ENCODE measurements around the gene GALNT18.

Gene GALNT18

GRCh38 chr11:11621573-11622339, at the start of gene GALNT18:
TSS of gene GALNT18 (minus strand) at chr11:11622005.
- no peak for TF ChIP-seq ZNF274 (IDR thresholded peaks at IDR 0.05; ENCODE audit: low read depth, low read length)
- H3K4me3 ChIP-seq (ENCODE audit: low read length), result peak within 1 kb of the TSS; percentile 69; the same call in 1 of the 2 replicates

DNA sequence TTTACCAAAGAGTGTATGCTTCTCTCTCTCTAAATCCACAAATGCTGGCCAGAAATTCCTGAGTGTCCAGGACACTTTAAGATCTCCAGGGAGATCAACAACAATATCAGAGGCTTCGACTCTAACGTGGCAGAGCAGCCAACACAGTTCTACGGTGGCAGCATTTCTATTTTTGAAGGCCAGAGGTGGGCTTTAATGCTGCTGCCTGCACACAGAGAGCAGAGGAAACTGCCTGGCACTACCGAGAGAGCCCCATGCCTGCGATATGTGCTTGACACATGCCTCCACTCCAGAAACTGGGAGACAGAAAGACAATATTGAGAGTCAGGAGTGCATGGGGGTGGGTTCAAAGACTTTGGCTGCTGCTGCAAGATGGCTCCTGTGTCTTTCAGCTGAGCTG, 48.8 kb upstream of the GALNT18 start:
- TF ChIP-seq ZNF274 (IDR thresholded peaks at IDR 0.05; ENCODE audit: low read depth, low read length), result no peak

DNA sequence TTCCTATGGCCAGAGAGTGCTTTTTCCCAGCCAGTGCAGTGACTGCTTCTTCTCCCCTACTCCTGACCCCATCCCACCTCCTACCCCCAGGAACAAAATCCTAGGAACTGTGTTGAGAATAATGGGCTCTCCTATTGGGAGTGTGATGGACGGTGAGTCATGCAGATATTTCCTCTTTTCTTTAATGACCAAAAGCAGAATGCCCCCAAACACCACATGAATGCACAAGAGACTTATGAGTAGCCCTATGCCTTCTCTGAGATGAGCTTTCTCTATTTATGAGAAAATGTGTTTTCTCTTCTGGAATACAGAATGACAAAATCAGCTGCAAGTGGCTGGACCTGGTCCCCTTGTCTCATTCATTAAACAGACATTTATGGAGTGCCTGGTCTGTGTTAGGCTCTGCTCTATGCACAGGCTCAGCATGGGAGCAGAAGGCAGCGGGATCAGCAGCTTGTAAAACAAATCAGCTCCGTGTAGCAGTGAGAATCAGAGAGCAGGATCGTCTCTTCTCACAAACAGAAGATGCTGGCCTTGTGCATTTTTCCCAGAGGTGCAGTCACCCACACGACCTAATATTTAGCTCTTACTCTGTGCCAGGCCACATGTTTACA, 47.5 kb upstream of the GALNT18 start:
- no peak overlapping the region for H3K4me3 ChIP-seq (ENCODE audit: low read length)
- no peak for TF ChIP-seq ZNF274 (IDR thresholded peaks at IDR 0.05; ENCODE audit: low read depth, low read length)

More for the DNA sequence above, 48.8 kb upstream of the GALNT18 start:
- H3K4me3 ChIP-seq (ENCODE audit: low read length), result no peak overlapping the region

DNA sequence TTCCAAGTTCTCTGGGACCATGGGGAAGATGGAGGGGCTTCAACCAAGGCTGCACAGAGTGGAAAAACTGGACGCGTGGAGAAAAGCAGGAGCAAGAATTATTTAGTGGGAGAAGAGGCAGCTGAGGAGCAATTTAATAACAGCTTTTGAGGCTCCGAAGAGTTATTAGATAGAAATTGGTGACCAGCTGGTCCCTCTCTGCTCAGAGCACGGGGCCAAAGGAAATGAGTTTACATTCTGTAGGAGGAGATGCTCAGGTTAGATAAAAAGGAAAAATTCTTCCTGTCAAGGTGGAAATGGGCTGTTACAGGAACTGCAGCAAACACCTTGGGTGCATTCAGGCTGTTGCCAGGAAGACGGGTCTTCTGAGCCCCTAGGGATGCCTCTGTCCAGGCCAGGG, 47.0 kb upstream of the GALNT18 start:
- no peak overlapping the region for H3K4me3 ChIP-seq (ENCODE audit: low read length)
- no peak for TF ChIP-seq ZNF274 (IDR thresholded peaks at IDR 0.05; ENCODE audit: low read depth, low read length)

- no peak overlapping the region for H3K4me3 ChIP-seq (ENCODE audit: low read length)
- no peak for TF ChIP-seq ZNF274 (IDR thresholded peaks at IDR 0.05; ENCODE audit: low read depth, low read length)
These were observed 46.5 kb upstream of the GALNT18 start for GRCh38 chr11:11668274-11668673.

DNA sequence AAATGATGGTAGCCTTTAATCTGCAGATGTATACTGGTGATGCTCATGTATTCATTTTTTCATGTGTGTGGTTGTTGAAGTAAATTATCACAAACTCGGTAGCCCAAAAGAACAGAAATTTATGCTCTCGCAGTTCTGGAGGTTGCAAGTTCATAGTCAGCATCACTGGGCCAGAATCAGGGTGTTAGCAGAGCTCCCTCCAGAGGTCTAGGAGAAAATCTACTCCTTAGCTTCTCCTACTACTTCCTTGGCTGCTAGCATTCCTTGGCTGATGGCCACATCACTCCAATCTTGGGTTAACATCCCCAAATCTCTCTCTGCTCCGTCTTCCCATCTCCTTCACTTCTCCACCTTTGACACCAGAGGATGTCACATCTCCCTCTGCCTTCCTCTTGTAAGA, 45.3 kb upstream of the GALNT18 start:
- no peak for TF ChIP-seq ZNF274 (IDR thresholded peaks at IDR 0.05; ENCODE audit: low read depth, low read length)

GRCh38 chr11:11665407-11665806, 43.6 kb upstream of the GALNT18 start:
- TF ChIP-seq ZNF274 (IDR thresholded peaks at IDR 0.05; ENCODE audit: low read depth, low read length), result no peak
- H3K4me3 ChIP-seq (ENCODE audit: low read length), result no peak overlapping the region

More for the DNA sequence above, 45.3 kb upstream of the GALNT18 start:
- H3K4me3 ChIP-seq (ENCODE audit: low read length), result no peak overlapping the region

GRCh38 chr11:11663907-11664306, 42.1 kb upstream of the GALNT18 start:
- no peak overlapping the region for H3K4me3 ChIP-seq (ENCODE audit: low read length)
- TF ChIP-seq ZNF274 (IDR thresholded peaks at IDR 0.05; ENCODE audit: low read depth, low read length), result no peak

DNA sequence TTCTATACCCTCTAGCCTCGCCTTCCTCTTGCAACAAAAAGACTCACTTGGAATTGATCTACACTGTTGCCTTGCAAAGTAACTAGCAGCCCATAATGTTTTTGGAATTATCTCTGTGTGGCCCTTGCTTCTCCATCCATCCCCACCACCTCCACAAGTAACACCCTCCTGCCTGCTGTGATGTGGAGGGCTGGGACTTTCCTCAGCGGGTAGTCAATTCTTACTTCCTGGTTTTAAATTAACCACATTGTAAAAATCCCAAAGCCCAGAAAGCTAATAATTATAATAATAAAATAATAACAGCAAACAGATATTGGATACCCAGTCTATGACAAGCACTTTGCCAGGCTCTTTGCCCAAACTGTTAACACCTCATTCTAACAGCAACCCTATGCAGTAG, 40.8 kb upstream of the GALNT18 start:
- no peak for TF ChIP-seq ZNF274 (IDR thresholded peaks at IDR 0.05; ENCODE audit: low read depth, low read length)

GRCh38 chr11:11661326-11662040, 39.7 kb upstream of the GALNT18 start:
- no peak overlapping the region for H3K4me3 ChIP-seq (ENCODE audit: low read length)
- TF ChIP-seq ZNF274 (IDR thresholded peaks at IDR 0.05; ENCODE audit: low read depth, low read length), result no peak

More for the DNA sequence above, 40.8 kb upstream of the GALNT18 start:
- no peak overlapping the region for H3K4me3 ChIP-seq (ENCODE audit: low read length)

DNA sequence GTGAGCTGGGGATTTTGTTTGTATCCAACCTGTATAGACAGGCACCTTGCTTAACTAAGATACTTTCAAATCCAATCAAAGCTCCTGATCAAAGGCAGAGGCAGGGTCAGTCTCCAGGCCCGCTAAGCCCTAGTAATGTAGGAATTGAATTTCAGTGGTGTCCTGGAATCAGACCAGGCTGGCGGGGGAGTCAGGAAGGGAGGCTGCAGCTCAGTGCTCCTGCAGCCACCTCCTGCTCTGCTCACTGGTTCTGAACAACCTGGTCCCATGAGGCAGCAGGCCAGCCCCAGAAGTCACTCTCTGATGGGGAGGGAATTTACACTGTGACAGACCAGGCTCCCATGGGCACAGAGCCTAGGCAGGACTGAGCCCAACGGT, 38.5 kb upstream of the GALNT18 start:
- no peak overlapping the region for H3K4me3 ChIP-seq (ENCODE audit: low read length)
- TF ChIP-seq ZNF274 (IDR thresholded peaks at IDR 0.05; ENCODE audit: low read depth, low read length), result no peak

GRCh38 chr11:11659567-11660362, 38.0 kb upstream of the GALNT18 start:
- no peak overlapping the region for H3K4me3 ChIP-seq (ENCODE audit: low read length)
- no peak for TF ChIP-seq ZNF274 (IDR thresholded peaks at IDR 0.05; ENCODE audit: low read depth, low read length)

DNA sequence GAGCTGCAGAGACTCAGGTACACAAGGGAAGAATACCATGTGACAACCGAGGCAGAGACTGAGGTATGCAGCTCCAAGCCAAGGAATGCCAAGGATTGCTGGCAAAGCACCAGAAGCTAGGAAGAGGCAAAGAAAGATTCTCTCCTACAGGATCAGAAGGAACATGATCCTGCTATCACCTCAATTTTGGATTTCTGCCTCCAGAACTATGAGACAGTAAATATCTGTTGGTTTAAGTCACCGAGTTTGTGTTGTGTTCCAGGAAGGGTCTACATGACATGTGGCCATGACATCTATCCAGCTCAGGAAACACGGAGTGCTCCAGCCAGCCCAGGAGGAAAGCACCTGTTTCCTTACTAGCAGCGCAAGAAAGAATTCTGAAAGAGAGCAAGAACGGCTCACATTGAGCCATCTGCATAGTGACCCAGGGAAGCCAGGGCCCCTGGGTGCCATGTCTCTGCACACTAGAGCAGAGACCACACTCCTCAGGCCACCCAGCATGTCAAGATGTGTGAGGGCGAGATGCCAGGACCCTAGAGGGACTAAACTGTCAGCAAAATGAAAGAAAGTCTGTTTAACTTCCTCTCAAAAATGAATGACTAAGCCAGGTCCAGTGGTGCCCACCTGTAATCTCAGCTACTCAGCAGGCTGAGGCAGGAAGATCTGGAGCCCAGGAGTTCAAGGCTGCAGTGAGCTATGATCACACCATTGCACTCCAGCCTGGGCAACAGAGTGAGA, 35.6 kb upstream of the GALNT18 start:
- no peak for TF ChIP-seq ZNF274 (IDR thresholded peaks at IDR 0.05; ENCODE audit: low read depth, low read length)
- H3K4me3 ChIP-seq (ENCODE audit: low read length), result no peak overlapping the region
